ENCODE measurements around the gene CHD5. TPM values are rescaled to one million over a fixed set of nuclear protein-coding genes. Genes with fewer than 3 reads are reported as not detected.

Gene CHD5
- polyA plus RNA-seq, 3 donors, result 0.07 TPM; not detected in 2

DNA sequence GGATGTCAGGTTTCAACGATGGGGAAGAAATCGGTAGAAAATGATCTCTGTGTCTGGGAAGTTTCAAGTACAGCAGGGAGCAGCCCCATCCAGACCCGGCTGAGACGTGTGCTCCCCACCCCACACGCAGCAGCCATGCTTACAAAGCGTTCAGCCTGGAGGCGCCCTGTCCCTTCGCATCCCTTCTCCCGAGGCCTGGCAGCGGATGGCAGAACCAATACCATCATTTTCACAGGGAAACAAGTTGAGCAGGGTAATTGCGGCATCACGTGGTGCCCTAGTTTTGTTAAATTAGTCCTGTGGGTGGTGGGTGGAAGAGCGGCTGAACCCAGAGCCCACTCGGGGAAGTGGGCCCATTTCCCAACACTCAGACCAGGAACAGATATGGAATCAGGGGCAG, 110.5 kb downstream of the CHD5 start:
- Histone ChIP-seq H3K9me3 (replicated peaks in 1 of 2; ENCODE audit: control insufficient read depth in 1 of 2, insufficient read depth in 1 of 2, low read length in 2 of 2) (no peaks in the 10 kb centered on the region), H3K27me3 (ENCODE audit: control insufficient read depth in 2 of 2, insufficient read depth in 2 of 2, low read length in 2 of 2) (no peaks in the 10 kb centered on the region), H2AFZ (ENCODE audit: insufficient read depth, low read depth, low read length, poor library complexity, severe bottlenecking) (no peak overlapping the region), H4K20me1 (ENCODE audit: insufficient read depth, low read length) (peaks cover 100% of the 10 kb centered on the region), H3K9ac (ENCODE audit: insufficient read depth, low read length, poor library complexity, severe bottlenecking) (no peak overlapping the region), H3K27ac (ENCODE audit: low read depth in 1 of 2, low read length in 2 of 2) (peak overlapping the region in 1 of 2 donors; percentile 54), H3K4me2 (replicated peaks; ENCODE audit: extremely low read depth, low read length, poor library complexity, severe bottlenecking) (no peak overlapping the region), H3K36me3 (replicated peaks in 1 of 2; ENCODE audit: control insufficient read depth in 1 of 2, insufficient read depth in 2 of 2, low read length in 2 of 2) (peaks cover 82 to 97% of the 10 kb centered on the region in 2 donors), H3K79me2 (ENCODE audit: insufficient read depth, low read length) (peaks cover 69% of the 10 kb centered on the region), H3K4me1 (ENCODE audit: control insufficient read depth in 1 of 2, insufficient read depth in 2 of 2, low read length in 2 of 2) (no peaks in the 10 kb centered on the region), H3K4me3 (replicated peaks in 1 of 3; ENCODE audit: low read depth in 2 of 3, low read length in 3 of 3) (no peak overlapping the region)
- H3K4me3 Mint-ChIP-seq, result no peak overlapping the region
- DNase-seq, result no peak
- TF ChIP-seq, protein P1, sequence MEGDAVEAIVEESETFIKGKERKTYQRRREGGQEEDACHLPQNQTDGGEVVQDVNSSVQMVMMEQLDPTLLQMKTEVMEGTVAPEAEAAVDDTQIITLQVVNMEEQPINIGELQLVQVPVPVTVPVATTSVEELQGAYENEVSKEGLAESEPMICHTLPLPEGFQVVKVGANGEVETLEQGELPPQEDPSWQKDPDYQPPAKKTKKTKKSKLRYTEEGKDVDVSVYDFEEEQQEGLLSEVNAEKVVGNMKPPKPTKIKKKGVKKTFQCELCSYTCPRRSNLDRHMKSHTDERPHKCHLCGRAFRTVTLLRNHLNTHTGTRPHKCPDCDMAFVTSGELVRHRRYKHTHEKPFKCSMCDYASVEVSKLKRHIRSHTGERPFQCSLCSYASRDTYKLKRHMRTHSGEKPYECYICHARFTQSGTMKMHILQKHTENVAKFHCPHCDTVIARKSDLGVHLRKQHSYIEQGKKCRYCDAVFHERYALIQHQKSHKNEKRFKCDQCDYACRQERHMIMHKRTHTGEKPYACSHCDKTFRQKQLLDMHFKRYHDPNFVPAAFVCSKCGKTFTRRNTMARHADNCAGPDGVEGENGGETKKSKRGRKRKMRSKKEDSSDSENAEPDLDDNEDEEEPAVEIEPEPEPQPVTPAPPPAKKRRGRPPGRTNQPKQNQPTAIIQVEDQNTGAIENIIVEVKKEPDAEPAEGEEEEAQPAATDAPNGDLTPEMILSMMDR (IDR thresholded peaks at IDR 0.05), result no peak
- H3K36me3 Mint-ChIP-seq, result peaks cover 61 to 88% of the 10 kb centered on the region in 2 donors
- H3K27me3 Mint-ChIP-seq (ENCODE audit: low read depth in 3 of 3), result no peaks in the 10 kb centered on the region
- peak overlapping the region in 3 of 7 donors; percentile 1 to 55 (median 1) for H3K27ac Mint-ChIP-seq
- intact Hi-C loops (cut with micrococcal nuclease), result no loop called here
- H3K4me1 Mint-ChIP-seq, result no peaks in the 10 kb centered on the region
- no peaks in the 10 kb centered on the region for H3K9me3 Mint-ChIP-seq
- 92% methylated on average over 6 of the region's 14 CpGs for WGBS (ENCODE audit: insufficient coverage)

DNA sequence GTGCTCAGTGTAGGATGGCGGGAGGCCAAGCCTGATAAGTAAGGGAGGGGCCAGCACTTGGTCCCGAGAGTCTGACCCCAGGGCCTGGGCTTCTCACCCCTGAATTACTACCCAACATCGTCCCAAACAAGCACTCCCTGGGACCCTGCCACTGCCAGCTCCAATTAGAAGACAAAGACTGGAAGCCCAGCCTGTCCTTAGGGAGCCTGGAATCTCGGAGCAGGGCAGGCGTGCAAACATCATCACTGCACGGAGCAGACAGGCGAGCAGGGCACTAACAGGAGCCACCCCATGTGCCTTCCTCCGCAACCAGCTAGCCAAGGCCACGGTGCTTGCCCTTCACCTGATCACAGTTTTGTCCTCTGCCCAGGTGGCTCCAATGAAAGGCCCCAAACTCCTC, 111.2 kb downstream of the CHD5 start:
- Histone ChIP-seq H3K27me3 (ENCODE audit: control insufficient read depth in 2 of 2, insufficient read depth in 2 of 2, low read length in 2 of 2) (no peaks in the 10 kb centered on the region), H3K9me3 (replicated peaks in 1 of 2; ENCODE audit: control insufficient read depth in 1 of 2, insufficient read depth in 1 of 2, low read length in 2 of 2) (no peaks in the 10 kb centered on the region), H3K4me1 (ENCODE audit: control insufficient read depth in 1 of 2, insufficient read depth in 2 of 2, low read length in 2 of 2) (peaks cover 0 to under 1% of the 10 kb centered on the region in 2 donors), H2AFZ (ENCODE audit: insufficient read depth, low read depth, low read length, poor library complexity, severe bottlenecking) (no peak overlapping the region), H4K20me1 (ENCODE audit: insufficient read depth, low read length) (peaks cover 100% of the 10 kb centered on the region), H3K9ac (ENCODE audit: insufficient read depth, low read length, poor library complexity, severe bottlenecking) (no peak overlapping the region), H3K27ac (ENCODE audit: low read depth in 1 of 2, low read length in 2 of 2) (peak overlapping the region in 1 of 2 donors; percentile 54), H3K4me2 (replicated peaks; ENCODE audit: extremely low read depth, low read length, poor library complexity, severe bottlenecking) (no peak overlapping the region), H3K36me3 (replicated peaks in 1 of 2; ENCODE audit: control insufficient read depth in 1 of 2, insufficient read depth in 2 of 2, low read length in 2 of 2) (peaks cover 77 to 97% of the 10 kb centered on the region in 2 donors), H3K4me3 (replicated peaks in 1 of 3; ENCODE audit: low read depth in 2 of 3, low read length in 3 of 3) (no peak overlapping the region), H3K79me2 (ENCODE audit: insufficient read depth, low read length) (peaks cover 75% of the 10 kb centered on the region)
- no peaks in the 10 kb centered on the region for H3K9me3 Mint-ChIP-seq
- no peaks in the 10 kb centered on the region for H3K4me1 Mint-ChIP-seq
- H3K36me3 Mint-ChIP-seq, result peaks cover 56 to 88% of the 10 kb centered on the region in 2 donors
- H3K27ac Mint-ChIP-seq, result peak overlapping the region in 1 of 7 donors; percentile 45
- intact Hi-C loops (cut with micrococcal nuclease), result no loop called here
- no peak overlapping the region for H3K4me3 Mint-ChIP-seq
- no peaks in the 10 kb centered on the region for H3K27me3 Mint-ChIP-seq (ENCODE audit: low read depth in 3 of 3)
- TF ChIP-seq, protein P1 (IDR thresholded peaks at IDR 0.05), result no peak
- DNase-seq, result no peak
- 93% methylated on average over 8 of the region's 9 CpGs for WGBS (ENCODE audit: insufficient coverage)

Data from CD14-positive monocyte (primary cell).